NCI-H2107 (cell line): ENCODE measurements around the gene GANAB.
"Not testable (repeated sequence)": the region's sequence is repeated elsewhere in the genome, so short reads cannot be mapped to it uniquely, and the experiment has no call there.

Source experiments
- DNase-seq: peaks from one replicate; lab custom pipeline; 2025; lab: John Stamatoyannopoulos, UW

Gene GANAB

GRCh38 chr11:62645946-62646824 is at the start of gene GANAB:
Gene GANAB, minus strand, starts transcription at chr11:62646613. Its CDS starts 14 bp downstream, at chr11:62646599.
- peak; percentile 95 for DNase-seq

DNA sequence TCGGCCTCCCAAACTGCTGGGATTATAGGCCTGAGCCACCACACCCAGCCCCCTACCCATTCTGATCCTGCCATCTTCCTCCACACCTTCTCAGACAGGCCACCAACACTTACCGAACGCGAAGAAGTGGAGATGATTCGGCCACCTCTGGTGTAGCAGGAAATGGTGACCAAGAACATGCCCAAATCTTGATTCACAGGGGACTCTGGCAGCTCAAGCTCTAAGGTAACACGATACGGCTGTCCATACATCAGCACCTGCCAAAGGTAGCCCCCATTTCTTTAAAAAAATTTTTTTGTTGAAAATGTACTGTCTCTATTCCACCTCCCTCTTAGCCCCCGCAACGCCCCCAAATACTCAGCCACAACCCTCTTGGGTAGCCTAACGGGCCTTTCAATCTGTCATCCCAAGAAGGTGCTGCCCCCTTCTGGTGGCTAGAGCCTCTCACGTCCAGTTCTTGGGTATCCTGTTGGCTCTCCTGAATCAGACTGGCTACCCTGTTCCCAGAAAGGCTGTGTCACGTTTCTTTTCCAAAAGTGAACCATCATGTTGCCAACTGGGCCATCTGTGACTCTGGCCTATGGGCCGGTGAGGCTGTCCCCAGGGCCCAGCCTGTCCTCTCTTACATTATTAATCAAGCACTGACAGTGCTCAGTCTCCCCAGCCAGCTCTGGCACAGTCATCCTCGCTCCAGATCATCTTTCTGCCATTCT is 48.2 kb upstream of the GANAB start:
- DNase-seq, result no peak

DNA sequence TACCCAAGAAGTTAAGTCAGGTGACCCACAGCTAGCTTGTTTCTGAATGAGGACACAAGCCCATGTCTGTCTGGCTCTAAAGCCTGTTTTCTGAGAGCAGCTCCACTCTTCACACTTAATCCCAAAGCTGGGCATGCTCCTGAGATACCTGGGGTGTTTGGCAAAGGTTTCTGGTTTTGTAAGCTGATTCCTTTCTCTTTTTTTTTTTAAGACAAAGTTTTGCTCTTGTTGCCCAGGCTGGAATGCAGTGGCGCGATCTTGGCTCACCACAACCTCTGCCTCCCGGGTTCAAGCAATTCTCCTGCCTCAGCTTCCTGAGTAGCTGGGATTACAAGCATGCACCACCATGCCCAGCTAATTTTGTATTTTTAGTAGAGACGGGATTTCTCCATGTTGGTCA is 47.2 kb upstream of the GANAB start:
- not testable (repeated sequence) for DNase-seq

- DNase-seq, result no peak
These were observed 43.2 kb upstream of the GANAB start, which contains the start of gene LRRN4CL for GRCh38 chr11:62689421-62690183. Gene LRRN4CL, minus strand, starts transcription at chr11:62689530. Its CDS starts 1,022 bp downstream, at chr11:62688508.

- no peak for DNase-seq
These were observed 42.1 kb upstream of the GANAB start for GRCh38 chr11:62688491-62688890.

GRCh38 chr11:62687508-62688396 is 41.3 kb upstream of the GANAB start:
- no peak for DNase-seq

DNA sequence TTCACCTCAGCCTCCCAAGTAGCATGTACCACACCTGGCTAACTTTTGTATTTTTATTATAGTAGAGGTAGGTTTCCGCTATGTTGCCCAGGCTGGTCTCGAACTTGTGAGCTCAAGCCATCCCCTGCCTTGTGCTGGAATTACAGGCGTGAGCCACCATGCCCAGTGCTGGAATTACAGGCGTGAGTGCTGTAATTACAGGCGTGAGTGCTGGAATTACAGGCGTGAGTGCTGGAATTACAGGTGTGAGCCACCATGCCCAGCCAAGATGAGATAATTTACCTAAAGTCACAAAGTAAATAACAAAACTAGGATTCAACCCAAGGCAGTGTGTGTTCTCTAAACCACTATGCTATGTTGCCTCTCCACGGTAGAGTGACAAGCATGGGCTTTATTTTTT is 36.1 kb upstream of the GANAB start:
- no peak for DNase-seq

DNA sequence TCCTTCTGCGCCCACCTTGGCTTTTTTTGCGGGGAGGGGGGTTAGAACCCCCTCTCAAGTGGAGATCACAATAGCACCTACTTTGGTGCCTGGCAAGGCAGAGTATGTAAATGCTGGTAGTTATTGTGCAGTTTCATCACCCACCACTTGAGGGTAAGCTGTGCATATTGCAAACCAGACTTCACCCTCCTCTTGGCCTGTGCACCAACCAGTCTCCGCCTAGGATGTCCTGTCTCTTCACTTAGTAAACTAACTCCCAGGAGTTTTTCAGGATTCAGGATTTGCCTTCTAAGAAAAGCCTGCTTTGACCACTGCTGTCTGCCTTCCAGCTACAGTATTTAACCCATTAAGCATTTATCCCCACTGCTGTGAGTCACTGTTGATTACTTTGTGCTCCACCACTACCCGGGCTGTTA is 34.4 kb upstream of the GANAB start:
- no peak for DNase-seq

DNA sequence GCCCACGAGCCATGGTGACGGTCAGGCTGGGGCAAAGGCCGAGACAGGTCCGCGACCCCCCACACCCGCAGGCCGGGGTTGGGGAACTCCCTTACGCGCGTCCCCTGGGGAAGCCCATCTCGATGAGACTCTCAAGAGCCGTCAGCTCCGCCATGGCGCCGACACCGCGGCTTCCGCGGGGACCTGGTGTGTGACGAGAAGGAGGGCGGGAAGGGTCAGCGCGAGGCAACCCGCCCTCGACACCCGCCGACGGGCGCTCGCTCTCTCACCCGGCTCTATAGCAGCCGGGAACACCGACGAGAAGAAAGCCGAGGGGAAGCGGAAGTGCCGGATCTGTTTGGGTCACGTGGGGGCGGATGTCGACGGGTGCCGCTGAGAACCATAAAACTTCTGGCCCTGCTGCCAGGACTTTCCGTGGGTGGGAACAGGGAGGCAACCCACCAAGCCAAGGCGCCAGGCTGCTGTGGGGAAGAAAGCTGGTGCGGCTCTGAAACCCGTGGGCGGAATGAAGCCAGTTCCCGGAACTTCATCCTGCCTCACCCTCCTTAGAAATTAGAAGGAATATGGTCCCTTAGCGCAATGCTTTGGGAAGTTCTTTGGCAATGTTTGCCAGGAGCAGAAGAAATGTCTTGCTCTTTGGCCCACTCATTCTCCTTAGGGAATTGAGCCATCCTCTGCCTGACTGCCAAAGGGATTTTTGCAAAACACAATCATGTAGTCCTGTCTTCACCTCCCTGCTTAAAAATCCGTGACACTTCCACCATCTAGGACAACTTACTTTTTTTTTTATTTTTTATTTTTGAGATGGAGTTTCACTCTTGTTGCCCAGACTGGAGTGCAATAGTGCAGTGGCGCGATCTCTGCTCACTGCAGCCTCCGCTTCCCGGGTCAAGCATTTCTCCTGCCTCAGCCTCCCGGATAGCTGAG is 32.6 kb upstream of the GANAB start, which contains the start of gene UBXN1:
TSS of gene UBXN1 (minus strand) at position 304 of the 927 bp plus-strand sequence. CDS start at position 154, 150 bp downstream.
- peak; percentile 37 for DNase-seq

GRCh38 chr11:62678433-62678769 is 32.0 kb upstream of the GANAB start:
- no peak for DNase-seq

GRCh38 chr11:62677714-62678113 is 31.3 kb upstream of the GANAB start:
- DNase-seq, result no peak

DNA sequence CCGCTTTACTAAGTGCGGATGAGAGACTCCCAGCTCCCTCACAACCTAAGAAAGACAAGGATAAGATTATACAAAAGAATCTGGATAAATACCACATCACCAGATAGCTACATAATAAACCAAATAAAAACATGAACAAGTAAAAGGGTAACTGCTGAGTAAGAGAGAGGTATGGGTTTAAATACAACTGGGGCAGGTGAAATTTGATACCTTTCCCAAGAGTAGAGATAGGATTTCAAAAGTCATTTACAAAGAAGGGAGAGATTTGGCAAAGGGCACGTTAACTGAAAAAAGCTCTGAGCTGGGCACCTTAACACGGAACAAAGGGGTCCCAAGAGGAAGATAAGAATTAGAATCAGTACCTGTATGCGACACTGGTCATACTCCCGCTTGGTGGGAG is 30.7 kb upstream of the GANAB start:
- DNase-seq, result no peak

GRCh38 chr11:62676698-62677097 is 30.3 kb upstream of the GANAB start:
- no peak for DNase-seq

DNA sequence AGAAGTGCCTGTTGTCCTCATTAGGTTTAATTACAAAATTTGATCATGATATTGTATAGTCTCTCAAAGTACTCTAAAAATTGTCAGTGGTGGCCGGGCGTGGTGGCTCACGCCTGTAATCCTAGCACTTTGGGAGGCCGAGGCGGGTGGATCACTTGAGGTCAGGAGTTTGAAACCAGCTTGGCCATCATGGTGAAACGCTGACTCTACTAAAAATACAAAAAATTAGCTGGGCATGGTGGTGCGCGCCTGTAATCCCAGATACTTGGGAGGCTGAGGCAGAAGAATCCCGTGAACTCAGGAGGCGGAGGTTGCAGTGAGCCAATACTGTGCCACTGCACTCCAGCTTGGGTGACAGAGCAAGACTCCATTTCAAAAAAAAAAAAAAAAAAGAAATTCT is 29.0 kb upstream of the GANAB start:
- not testable (repeated sequence) for DNase-seq

- DNase-seq, result no peak
These were observed 26.7 kb upstream of the GANAB start for GRCh38 chr11:62673196-62673525.

- DNase-seq, result peak; percentile 65
These were observed 25.4 kb upstream of the GANAB start, which contains the start of the genes LBHD1 and UQCC3 for GRCh38 chr11:62671608-62672389. Gene LBHD1, minus strand, starts transcription at chr11:62672267. Its CDS starts 2,236 bp downstream, at chr11:62670031. Gene UQCC3, plus strand, starts transcription at chr11:62671673. Its CDS starts 73 bp downstream, at chr11:62671746.

DNA sequence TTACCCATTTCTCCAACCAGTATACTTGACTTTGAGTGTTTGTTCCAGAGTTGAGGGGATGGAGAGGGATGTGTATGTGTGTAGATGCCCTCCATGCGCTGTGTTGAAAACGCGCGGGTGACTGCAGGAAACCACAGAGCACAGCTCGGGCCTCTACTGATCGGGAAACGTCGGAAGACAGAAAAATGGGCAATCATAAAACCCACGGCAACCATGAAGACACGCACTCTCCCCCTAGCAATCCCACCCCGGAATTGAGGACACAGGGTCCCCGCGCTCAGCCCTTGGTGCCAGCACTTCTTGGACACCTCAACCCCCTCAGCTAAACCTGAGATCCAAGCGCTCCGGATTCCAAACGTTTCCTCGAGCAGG is 24.8 kb upstream of the GANAB start:
- DNase-seq, result no peak

DNA sequence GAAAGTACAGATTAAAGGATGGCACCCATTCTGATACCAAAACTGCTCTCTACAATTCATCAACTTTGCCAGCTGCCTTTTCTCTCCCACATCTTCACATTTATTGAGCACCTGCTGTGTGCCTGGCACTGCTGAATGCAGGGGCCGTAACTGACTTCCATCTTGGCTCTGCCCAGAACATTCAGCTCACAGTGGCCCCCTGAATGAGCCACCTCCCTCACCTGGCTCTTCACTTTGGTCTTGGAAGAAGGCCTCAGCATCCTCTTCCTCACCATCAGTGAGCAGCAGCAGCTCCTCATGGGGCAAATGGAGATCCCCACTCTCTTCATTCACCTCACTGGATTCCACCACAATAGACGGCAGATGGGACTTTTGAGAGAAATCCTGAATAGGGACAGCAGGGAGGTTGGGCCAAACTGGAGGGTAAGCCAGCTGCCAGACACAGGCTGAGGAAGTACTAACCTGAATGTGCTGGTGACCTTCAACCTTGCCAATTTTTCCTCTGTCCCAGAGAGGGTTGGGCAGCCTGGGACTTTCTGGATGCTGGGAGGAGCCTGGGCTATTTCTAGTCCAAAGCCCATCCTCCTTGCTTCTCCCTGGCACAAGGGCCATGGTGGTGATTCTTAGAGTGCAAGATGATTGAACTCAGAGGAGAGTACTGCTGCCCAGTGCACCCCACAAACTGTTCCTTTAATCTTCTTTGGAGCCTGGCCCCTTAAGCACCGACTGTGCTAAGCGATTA is 23.2 kb upstream of the GANAB start:
- DNase-seq, result no peak

- DNase-seq, result no peak
These were observed 21.0 kb upstream of the GANAB start for GRCh38 chr11:62667460-62667859.
